Bronchial epithelial cell (primary cell): Measurements from ENCODE around the gene COBL. TPM values are rescaled to one million over a fixed set of nuclear protein-coding genes. Genes with fewer than 3 reads are reported as not detected.

Experiments used
- DNase-seq: peaks from one replicate; pipeline ENCODE4 v3.0.0-alpha.2; 2010; ENCODE audit warnings: low read depth
- FAIRE-seq: peaks from 2 replicates; lab custom pipeline; 2011; peaks lifted over from hg19 to GRCh38; lab: Jason Lieb, UNC
- H3K27me3 ChIP-seq: 2 replicates; pipeline ENCODE4 v1.5.1; 2011; ENCODE audit warnings: low read length; ENCODE audit not compliant: control insufficient read depth, insufficient read depth
- H3K36me3 ChIP-seq: 2 replicates; pipeline ENCODE4 v1.5.1; 2011; ENCODE audit warnings: low read length; ENCODE audit not compliant: control insufficient read depth, insufficient read depth
- H3K4me3 ChIP-seq: 2 replicates; pipeline ENCODE4 v1.5.1; 2011; ENCODE audit warnings: mild to moderate bottlenecking, low read depth, low read length, control low read depth
- CTCF ChIP-seq: IDR thresholded peaks from 2 replicates; pipeline ENCODE4 v1.5.1; 2011; ENCODE audit warnings: mild to moderate bottlenecking, moderate library complexity, low read length, control low read depth, inconsistent platforms; ENCODE audit not compliant: insufficient read depth, severe bottlenecking
- total RNA-seq: library from RNA; depleted of rRNA; stranded (reverse); fragments of >200 nt; gene quantifications from 2 replicates; pipeline ENCODE4 v1.2.1, GENCODE V29; 2014

Gene COBL
- total RNA-seq, 1 donor from 2014 or later = 1.1 TPM

DNA sequence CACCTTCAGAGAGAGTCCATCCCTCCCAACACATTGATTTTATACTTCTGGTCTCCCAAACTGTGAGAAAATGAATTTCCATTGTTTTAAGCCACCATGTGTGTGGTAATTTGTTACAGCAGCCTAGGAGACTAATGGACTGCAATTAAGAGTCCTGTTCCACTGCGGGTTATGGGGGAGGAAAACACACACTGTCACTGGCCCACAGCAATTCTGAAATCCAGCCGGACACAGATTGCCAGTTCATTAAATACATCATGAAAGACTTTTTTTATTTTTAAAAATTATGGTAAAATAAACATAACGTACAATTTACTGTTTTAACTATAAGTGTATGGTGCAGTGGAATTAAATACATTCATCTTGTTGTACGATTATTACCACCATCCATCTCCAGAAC is 340.5 kb downstream of the COBL start:
- Histone ChIP-seq H3K27me3 (no peaks in the 10 kb centered on the region), H3K4me3 (no peak overlapping the region), H3K36me3 (no peaks in the 10 kb centered on the region)
- DNase-seq = no peak
- no peak for TF ChIP-seq CTCF
- no peak for FAIRE-seq

- Histone ChIP-seq H3K27me3 (no peaks in the 10 kb centered on the region), H3K4me3 (no peak overlapping the region), H3K36me3 (no peaks in the 10 kb centered on the region)
- DNase-seq (no peak), FAIRE-seq (no peak)
- TF ChIP-seq CTCF = no peak
Observed at GRCh38 chr7:50974240-50974639, 342.4 kb downstream of the COBL start.

DNA sequence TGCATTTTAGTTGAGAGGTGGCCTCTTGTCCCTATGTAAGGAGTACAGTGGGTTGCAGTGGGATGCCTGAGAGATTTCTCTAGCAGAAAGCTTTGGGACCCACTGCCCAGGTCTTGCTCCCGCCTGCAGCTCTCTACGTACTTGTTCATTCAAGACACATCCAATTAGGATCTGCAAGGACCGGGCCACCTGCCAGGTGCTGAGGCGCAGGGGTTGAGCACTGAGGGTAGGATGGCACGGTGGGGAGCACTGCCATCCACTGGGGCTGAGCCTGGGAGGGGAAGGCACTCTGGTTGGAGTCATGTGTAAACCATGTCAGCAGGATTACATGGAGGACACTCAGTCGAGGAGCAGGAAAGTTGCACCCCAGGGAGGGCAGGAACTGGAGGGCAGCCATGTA is 342.8 kb downstream of the COBL start:
- DNase-seq (no peak), FAIRE-seq (no peak)
- Histone ChIP-seq H3K36me3 (no peaks in the 10 kb centered on the region), H3K4me3 (no peak overlapping the region), H3K27me3 (no peaks in the 10 kb centered on the region)
- no peak for TF ChIP-seq CTCF

- DNase-seq (peak; percentile 10), FAIRE-seq (no peak)
- Histone ChIP-seq H3K36me3 (no peaks in the 10 kb centered on the region), H3K27me3 (no peaks in the 10 kb centered on the region), H3K4me3 (no peak overlapping the region)
- TF ChIP-seq CTCF = no peak
Observed at GRCh38 chr7:50970092-50970491, 346.5 kb downstream of the COBL start.
